Adrenal gland (tissue), 12 donors: Measurements from ENCODE around the gene STAT3. TPM values are rescaled to one million over a fixed set of nuclear protein-coding genes. Genes with fewer than 3 reads are reported as not detected.
"Not testable (repeated sequence)": the region's sequence is repeated elsewhere in the genome, so short reads cannot be mapped to it uniquely, and the experiment has no call there.

Experiments used
- DNase-seq, 7 donors: peaks; one replicate each; pipeline ENCODE4 v3.0.0-alpha.2; 2019 to 2020
- H3K27ac ChIP-seq, 5 donors: fragments of 200-600 bp; sonication (generic) in 4 of 5; 1 replicate in 3 of 5; 2 replicates in 2 of 5; pipeline versions ENCODE4 v1.5.1 to v1.8.0; 2016 to 2020; ENCODE audit warnings: mild to moderate bottlenecking in 1 of 5
- H3K27me3 ChIP-seq: fragments of 200-600 bp; 2 replicates; pipeline ENCODE4 v1.8.0; 2021
- H3K36me3 ChIP-seq, 2 donors: fragments of 200-600 bp; replicated peaks in 1 of 2; 1 replicate in 1 of 2; 2 replicates in 1 of 2; pipeline versions ENCODE4 v1.5.1 to v1.8.0; 2018 to 2022
- H3K4me1 ChIP-seq, 2 donors: fragments of 200-600 bp; replicated peaks in 1 of 2; 1 replicate in 1 of 2; 2 replicates in 1 of 2; pipeline versions ENCODE4 v1.5.1 to v1.8.0; 2018 to 2021
- H3K4me3 ChIP-seq, 4 donors: fragments of 200-600 bp; sonication (generic) in 3 of 4; one replicate each; pipeline ENCODE4 v1.5.1; 2016 to 2018
- H3K9me3 ChIP-seq, 3 donors: fragments of 200-600 bp; sonication (generic) in 1 of 3; replicated peaks in 1 of 3; 1 replicate in 2 of 3; 2 replicates in 1 of 3; pipeline versions ENCODE4 v1.5.1 to v1.8.0; 2016 to 2021
- POLR2A ChIP-seq, 2 donors: fragments of 450-650 bp; IDR thresholded peaks; one replicate each; pipeline ENCODE4 v1.6.1; 2017; ENCODE audit warnings: antibody characterized with exemption in 2 of 2, mild to moderate bottlenecking in 2 of 2, moderate library complexity in 1 of 2
- WGBS, 4 donors: extraction: QIAGEN DNeasy Blood & Tissue Kit in 2 of 4; methylation state at CpG; one replicate each; pipeline versions ENCODE4 v1.1.5 to v1.1.7; 2013 to 2017; 5-methylcytosine and 5-hydroxymethylcytosine counted together
- intact Hi-C, 2 donors: fragments of 100-400 bp; cut with DNase I; formaldehyde crosslinking; loops; one replicate each; pipeline versions ENCODE4 v1.14.1 to v1.15.0; 2022 to 2023
- polyA plus RNA-seq, 3 donors: library from polyadenylated mRNA; stranded (reverse); fragments of 200-250 nt in 2 of 3; fragments of 350-450 nt in 1 of 3; fragmentation: Illumina TruSeq in 1 of 3; extraction: RNeasy Lipid Tissue Mini Kit (QIAGEN cat#74804) in 1 of 3; gene quantifications; one replicate each; pipeline ENCODE4 v1.2.3, GENCODE V29; 2013 to 2014
- total RNA-seq, 9 donors: library from RNA; depleted of rRNA in 4 of 9; stranded (reverse); fragments of >200 nt in 4 of 9; fragments of 120-200 nt in 1 of 9; fragmentation: NEBNext Ultra II Directional in 1 of 9; extraction: Animal tissue kit (Norgen Biotek cat#: 25700) in 1 of 9; gene quantifications; one replicate each; pipeline versions ENCODE4 v1.1.0 to v1.2.4, GENCODE V29; 2013 to 2023
- TF ChIP-seq, protein P1 (sequence below), 6 experiments: fragments of 450-650 bp in 4 of 6; fragments of 200-600 bp in 2 of 6; sonication (generic) in 1 of 6; IDR thresholded peaks; 1 replicate in 5 of 6; 2 replicates in 1 of 6; pipeline versions ENCODE4 v1.5.1 to v1.8.0; 2016 to 2021; ENCODE audit warnings: antibody characterized with exemption in 6 of 6, mild to moderate bottlenecking in 2 of 6, moderate library complexity in 1 of 6
- donor health status: healthy with polysubstance abuse.
- donor health status: Bipolar disorder and iron deficiency.
- donor health status: DM: yes; HTN: yes; CAD: no.
- donor health status: DM: no; HTN: no; CAD: no.
- donor health status: DM: no; HTN: no; CAD: no.
- donor health status: DM: yes; HTN: yes; CAD: no.

STAT3 gene
- total and polyA plus RNA-seq, 12 donors: 31.0 to 282 (median 160) TPM

GRCh38 chr17:42307362-42307927, 80.8 kb downstream of the STAT3 start:
- WGBS, 4 donors: 94 to 97% (median 95%) methylated on average over 18 to 19 of the region's 19 CpGs
- H3K4me1 ChIP-seq: peaks cover 31 to 36% of the 10 kb centered on the region in 2 donors
- H3K27ac ChIP-seq: peak overlapping the region in 3 of 5 donors; percentile 17 to 90 (median 24)
- H3K27me3 ChIP-seq: no peaks in the 10 kb centered on the region
- TF ChIP-seq, protein P1, sequence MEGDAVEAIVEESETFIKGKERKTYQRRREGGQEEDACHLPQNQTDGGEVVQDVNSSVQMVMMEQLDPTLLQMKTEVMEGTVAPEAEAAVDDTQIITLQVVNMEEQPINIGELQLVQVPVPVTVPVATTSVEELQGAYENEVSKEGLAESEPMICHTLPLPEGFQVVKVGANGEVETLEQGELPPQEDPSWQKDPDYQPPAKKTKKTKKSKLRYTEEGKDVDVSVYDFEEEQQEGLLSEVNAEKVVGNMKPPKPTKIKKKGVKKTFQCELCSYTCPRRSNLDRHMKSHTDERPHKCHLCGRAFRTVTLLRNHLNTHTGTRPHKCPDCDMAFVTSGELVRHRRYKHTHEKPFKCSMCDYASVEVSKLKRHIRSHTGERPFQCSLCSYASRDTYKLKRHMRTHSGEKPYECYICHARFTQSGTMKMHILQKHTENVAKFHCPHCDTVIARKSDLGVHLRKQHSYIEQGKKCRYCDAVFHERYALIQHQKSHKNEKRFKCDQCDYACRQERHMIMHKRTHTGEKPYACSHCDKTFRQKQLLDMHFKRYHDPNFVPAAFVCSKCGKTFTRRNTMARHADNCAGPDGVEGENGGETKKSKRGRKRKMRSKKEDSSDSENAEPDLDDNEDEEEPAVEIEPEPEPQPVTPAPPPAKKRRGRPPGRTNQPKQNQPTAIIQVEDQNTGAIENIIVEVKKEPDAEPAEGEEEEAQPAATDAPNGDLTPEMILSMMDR (IDR thresholded peaks at IDR 0.05): no peak
- TF ChIP-seq POLR2A (IDR thresholded peaks at IDR 0.05): no peak
- H3K36me3 ChIP-seq: peaks cover 0 to 85% of the 10 kb centered on the region in 2 donors
- no peaks in the 10 kb centered on the region for H3K9me3 ChIP-seq
- H3K4me3 ChIP-seq: no peak overlapping the region
- no peak for DNase-seq
- intact Hi-C loops: loop anchor here in 1 of 2 donors (10.0 kb wide), 1 partner anchor 103 kb away; no protein-coding TSS in a partner anchor

DNA sequence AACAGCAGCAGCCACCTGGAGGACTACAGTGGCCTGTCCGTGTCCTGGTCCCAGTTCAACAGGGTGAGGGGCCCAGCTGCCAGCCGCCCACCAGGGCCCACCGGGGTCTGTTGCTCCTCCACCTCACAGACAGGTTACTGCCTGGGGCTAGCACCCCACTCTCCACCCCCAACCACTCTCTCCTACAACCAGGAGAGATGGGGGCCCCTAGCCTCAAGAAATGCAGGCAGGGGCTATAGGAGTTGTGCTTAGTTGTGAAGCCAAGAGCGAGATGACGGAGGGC, 81.9 kb downstream of the STAT3 start:
- Histone ChIP-seq H3K27me3 (no peaks in the 10 kb centered on the region), H3K27ac (peak overlapping the region in 4 of 5 donors; percentile 54 to 90 (median 74)), H3K4me3 (no peak overlapping the region), H3K4me1 (peaks cover 20 to 25% of the 10 kb centered on the region in 2 donors), H3K36me3 (peaks cover 0 to 96% of the 10 kb centered on the region in 2 donors), H3K9me3 (no peaks in the 10 kb centered on the region)
- TF ChIP-seq, protein P1 (IDR thresholded peaks at IDR 0.05): no peak
- no peak for TF ChIP-seq POLR2A (IDR thresholded peaks at IDR 0.05)
- DNase-seq: no peak
- intact Hi-C loops: loop anchor here in 1 of 2 donors (10.0 kb wide), 1 partner anchor 102 kb away; no protein-coding TSS in a partner anchor
- WGBS, 4 donors: 79 to 93% (median 83%) methylated on average over 4 to 5 of the region's 5 CpGs

DNA sequence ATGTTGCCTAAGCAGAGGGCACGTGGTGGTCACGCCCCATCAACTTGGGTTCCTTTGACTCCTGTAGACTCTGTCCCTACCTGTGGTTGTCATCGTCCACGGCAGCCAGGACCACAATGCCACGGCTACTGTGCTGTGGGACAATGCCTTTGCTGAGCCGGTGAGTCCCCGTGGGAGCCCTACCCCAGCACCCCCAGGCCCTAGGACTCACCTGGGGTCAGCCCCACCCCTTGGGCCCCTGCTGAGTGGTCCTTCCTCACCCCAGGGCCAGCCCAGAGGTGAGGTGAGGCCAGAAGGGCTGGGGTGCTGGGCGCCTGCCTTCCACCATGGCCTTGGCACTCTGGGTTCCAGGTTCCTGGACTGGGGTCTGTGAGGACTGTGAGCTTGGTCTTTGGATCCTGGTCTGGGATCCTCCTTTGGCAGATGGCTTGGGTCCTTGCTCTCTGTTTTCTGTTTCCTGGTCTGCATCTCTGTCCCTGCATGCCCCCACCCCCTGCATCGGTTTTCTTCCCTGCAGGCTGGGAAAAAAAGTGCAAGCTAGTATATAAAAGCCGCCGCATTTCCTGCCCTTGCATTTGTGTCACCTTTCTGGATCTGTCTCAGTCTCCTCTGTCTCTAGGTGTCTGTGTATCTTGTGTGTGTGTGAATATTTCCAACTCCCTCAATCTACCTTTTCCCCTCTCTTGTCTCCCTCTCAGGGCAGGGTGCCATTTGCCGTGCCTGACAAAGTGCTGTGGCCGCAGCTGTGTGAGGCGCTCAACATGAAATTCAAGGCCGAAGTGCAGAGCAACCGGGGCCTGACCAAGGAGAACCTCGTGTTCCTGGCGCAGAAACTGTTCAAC, 82.5 kb downstream of the STAT3 start:
- intact Hi-C loops: loop anchor here in 1 of 2 donors (10.0 kb wide), 1 partner anchor 101 kb away; no protein-coding TSS in a partner anchor
- no peaks in the 10 kb centered on the region for H3K9me3 ChIP-seq
- TF ChIP-seq, protein P1 (IDR thresholded peaks at IDR 0.05): peak in 1 of 6 experiments; percentile 12
- peak in 1 of 2 donors; percentile 5 for TF ChIP-seq POLR2A (IDR thresholded peaks at IDR 0.05)
- peaks cover 0 to 98% of the 10 kb centered on the region in 2 donors for H3K36me3 ChIP-seq
- peaks cover 14 to 19% of the 10 kb centered on the region in 2 donors for H3K4me1 ChIP-seq
- peak overlapping the region in 4 of 5 donors; percentile 54 to 90 (median 74) for H3K27ac ChIP-seq
- 65 to 76% (median 70%) methylated on average over 13 to 18 of the region's 18 CpGs for WGBS, 4 donors
- H3K27me3 ChIP-seq: no peaks in the 10 kb centered on the region
- H3K4me3 ChIP-seq: no peak overlapping the region
- peak; percentile 45 to 81 (median 76) for DNase-seq

DNA sequence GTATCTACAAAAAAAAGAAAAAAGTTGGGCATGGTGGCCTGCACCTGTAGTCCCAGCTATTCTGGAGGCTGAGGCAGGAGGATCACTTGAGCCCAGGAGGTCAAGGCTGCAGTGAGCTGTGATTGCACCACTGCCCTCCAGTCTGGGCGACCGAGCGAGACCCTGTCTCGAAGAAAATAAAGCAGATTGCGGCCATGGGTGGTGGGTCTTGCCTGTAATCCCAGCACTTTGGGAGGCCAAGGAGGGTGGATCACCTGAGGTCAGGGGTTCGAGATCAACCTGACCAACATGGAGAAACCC, 83.3 kb downstream of the STAT3 start:
- DNase-seq, H3K27me3 ChIP-seq, H3K9me3 ChIP-seq, H3K4me3 ChIP-seq: not testable (repeated sequence)
- 94 to 98% (median 97%) methylated on average over 6 of the region's 6 CpGs for WGBS, 4 donors
- H3K36me3 ChIP-seq: peaks cover 0 to 91% of the 10 kb centered on the region in 2 donors
- intact Hi-C loops: loop anchor here in 1 of 2 donors (10.0 kb wide), 1 partner anchor 100 kb away; no protein-coding TSS in a partner anchor
- H3K4me1 ChIP-seq: peaks cover 11% of the 10 kb centered on the region in 2 donors
- peak overlapping the region in 1 of 5 donors; percentile 69 for H3K27ac ChIP-seq
